KBM-7 (cell line): ENCODE data around the gene RNF111.

Experiments
- DNase-seq: peaks from one replicate; pipeline ENCODE4 v3.0.0-alpha.2; 2015
- in situ Hi-C: fragments of 300-500 bp; cut with MboI; formaldehyde crosslinking; loops from 2 replicates; pipeline ENCODE4 v1.14.3; 2020; ENCODE audit warnings: low sequenced_read_pairs, low pct_unique_long_range_greater_than_20kb, mixed read lengths

The RNF111 gene

DNA sequence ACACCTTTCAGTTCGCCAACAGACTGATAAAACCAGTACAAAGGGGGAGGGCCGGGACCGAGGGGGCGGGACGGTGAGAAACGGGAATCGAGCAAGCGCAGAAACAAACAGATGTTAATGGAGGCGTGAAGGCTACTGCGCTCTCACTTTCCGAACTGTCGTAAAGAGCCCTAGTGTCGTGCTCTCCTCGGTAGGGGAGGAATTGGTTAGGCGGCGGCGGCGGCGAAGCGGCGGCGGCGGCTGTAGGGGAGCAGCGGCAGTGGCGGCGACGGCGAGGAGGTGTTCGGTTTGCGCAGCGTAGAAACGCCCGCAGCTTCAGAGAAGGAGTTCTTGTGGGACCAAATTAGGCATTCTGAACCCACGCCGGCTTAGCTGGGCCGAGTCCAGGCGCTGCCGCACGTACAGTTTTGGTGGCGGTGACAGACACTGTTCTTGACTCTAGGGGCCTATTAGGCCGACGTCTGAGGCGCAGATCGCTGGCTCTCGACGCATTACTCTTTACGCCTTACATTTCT is at the start of gene RNF111:
TSS of gene RNF111 (plus strand) at position 173 of the 515 bp plus-strand sequence. CDS start 43,160 bp downstream, outside the sequence.
- in situ Hi-C loops, result no loop called here
- peak; percentile 94 for DNase-seq

GRCh38 chr15:58947179-58947578 is 40.3 kb upstream of the RNF111 start:
- in situ Hi-C loops, result no loop called here
- no peak for DNase-seq

DNA sequence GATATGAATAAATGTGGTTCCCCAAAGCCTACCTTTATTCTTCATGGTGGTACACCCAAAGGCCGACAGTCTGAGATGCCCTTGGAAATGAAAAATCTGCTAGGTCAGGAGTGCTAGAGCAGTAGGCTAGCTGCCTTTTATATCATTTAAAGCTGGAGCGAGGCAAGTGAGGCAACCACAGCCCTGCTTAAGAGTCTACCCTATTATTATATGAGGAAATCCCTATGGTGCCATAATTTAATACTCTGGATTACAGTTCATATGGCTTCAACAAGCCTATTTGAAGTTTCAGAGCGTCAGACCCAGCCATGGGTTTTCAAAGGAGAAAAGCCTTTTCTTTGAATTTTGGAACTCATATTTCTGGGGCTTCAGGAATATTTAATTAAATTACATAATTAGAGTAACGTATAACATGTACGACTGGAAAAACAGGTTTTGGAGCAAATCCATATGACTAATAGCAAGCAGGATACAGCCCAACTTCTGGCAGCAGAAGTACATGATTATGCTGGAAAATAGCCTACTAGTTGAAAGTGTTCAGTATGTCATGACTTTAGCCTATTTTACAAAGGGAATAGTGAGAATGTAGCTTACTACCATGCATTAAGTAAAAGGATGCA is 36.0 kb upstream of the RNF111 start:
- in situ Hi-C loops, result loop anchor here (25.0 kb wide), 1 partner anchor 536 kb away; no protein-coding TSS in a partner anchor

DNA sequence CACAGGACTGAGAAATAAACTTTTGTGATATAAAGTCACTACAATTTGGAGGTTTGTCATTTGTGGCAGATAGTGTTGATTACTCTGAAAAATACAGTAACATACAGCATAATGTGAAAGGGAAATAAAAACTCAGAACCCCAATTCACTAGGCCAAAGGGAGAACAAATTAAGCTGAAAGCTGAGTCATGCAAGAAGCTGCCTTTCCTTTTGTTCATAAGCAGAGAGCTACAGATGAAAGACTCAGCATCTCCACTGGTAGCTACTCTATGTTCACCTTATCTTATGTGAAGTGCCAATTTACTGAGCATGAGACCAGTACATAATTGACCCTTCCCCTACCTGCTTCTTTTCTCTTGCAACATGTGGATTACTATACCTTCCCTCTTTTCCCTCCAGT is 34.7 kb upstream of the RNF111 start:
- no peak for DNase-seq
- in situ Hi-C loops, result loop anchor here (25.0 kb wide), 1 partner anchor 535 kb away; no protein-coding TSS in a partner anchor

More for the DNA sequence above, 36.0 kb upstream of the RNF111 start:
- DNase-seq, result no peak

DNA sequence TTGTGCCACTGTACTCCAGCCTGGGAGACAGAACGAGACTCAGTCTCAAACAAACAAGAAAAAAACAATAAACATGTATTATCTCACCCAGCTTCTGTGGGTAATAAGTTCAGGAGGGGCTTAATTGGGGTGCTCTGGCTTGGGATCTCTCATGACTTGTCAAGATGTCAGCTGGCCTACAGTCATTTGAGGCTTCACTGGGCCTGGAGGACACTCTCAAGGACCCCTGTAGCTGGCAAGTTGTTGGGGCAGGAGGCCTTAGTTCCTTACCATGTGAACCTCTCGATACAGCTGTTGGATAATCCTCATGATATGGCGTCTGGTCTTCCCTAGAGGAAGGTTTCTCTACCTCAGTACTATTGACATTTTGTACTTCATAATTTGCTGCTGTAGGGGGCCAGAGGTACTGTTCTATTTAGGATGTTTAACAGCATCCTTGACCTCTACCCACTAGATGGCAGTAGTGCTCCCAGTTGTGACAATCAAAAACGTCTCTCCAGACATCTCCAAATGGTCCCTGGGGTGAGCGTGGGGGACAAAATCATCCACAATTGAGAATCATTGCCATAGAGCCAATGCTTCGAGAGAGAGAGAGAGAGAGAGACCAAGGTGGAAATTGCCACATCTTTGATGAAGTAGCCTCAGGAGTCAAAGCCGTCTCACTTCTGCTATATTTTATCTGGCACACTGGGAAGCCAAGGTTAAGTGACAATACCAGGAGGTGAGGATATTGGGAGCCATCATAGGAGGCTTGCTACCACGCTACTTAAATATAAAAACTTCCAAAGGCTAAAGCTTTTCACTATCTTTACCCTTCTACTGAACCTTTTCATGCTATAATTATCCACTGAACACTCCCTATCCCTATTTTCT is 30.1 kb upstream of the RNF111 start:
- DNase-seq, result peak; percentile 85
- in situ Hi-C loops, result loop anchor here (25.0 kb wide), 1 partner anchor 530 kb away; no protein-coding TSS in a partner anchor

DNA sequence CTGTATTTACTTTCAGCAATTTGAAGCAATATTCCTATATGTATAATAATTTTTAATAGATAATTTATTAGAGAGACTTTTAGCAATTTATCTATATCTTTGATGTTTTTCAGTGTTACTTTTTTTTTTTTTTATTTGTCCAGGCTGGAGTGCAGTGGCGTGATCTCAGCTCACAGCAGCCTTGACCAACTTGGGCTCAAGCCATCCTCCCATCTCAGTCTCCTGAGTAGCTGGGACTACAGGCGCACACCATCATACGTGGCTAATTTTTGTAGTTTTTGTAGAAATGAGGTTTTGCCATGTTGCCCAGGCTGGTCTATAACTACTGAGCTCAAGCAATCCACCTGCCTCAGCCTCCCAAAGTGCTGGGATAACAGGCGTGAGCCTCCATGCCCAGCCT is 28.7 kb upstream of the RNF111 start:
- DNase-seq, result no peak
- in situ Hi-C loops, result loop anchor here (25.0 kb wide), 1 partner anchor 528 kb away; no protein-coding TSS in a partner anchor

GRCh38 chr15:58962136-58962535 is 25.3 kb upstream of the RNF111 start:
- in situ Hi-C loops, result loop anchor here (25.0 kb wide), 1 partner anchor 525 kb away; no protein-coding TSS in a partner anchor
- DNase-seq, result no peak

DNA sequence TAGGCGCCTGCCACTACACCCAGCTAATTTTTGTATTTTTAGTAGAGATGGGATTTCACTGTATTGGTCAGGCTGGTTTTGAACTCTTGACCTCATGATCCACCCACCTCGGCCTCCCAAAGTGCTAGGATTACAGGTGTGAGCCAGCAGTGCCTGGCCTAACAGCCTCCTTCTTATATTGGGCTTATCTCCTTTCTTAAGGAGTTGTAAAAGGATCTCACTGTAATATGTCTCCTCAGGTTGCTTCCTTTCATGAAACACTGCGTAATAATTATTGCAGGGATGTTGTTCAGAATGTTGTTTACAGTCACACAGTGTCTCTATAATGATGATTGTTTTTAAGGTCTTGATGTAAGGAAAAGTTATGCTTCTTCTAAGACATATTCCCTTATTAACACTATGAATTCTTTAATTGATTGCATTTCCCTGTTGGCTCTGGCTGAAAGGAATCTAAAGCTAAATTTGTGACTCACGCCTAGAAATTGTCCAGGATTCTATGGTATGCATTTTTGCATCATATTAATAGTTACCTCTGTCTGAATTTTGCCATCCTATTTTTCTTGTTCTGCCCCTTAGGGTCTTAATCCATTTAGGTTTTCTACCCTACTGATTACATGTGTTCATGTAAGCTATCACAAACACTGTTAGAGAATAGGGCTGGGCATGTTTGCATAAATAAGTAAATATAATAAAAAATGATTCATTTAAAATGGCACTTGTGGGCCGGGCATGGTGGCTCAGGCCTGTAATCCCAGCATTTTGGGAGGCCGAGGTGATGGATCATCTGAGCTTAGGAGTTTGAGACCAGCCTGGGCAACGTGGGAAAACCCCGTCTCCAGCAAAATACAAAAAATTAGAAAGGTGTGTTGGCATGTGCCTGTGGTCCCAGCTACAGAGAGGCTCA is 24.5 kb upstream of the RNF111 start:
- in situ Hi-C loops, result loop anchor here (25.0 kb wide), 1 partner anchor 524 kb away; no protein-coding TSS in a partner anchor
- DNase-seq, result no peak

GRCh38 chr15:58966698-58967097 is 20.8 kb upstream of the RNF111 start:
- in situ Hi-C loops, result loop anchor here (25.0 kb wide), 1 partner anchor 521 kb away; no protein-coding TSS in a partner anchor
- DNase-seq, result no peak

- in situ Hi-C loops, result loop anchor here (25.0 kb wide), 1 partner anchor 520 kb away; no protein-coding TSS in a partner anchor
- no peak for DNase-seq
Measured at GRCh38 chr15:58967479-58967878, 20.0 kb upstream of the RNF111 start.

- no peak for DNase-seq
- in situ Hi-C loops, result no loop called here
Measured at GRCh38 chr15:58977887-58978286, 9.6 kb upstream of the RNF111 start.

DNA sequence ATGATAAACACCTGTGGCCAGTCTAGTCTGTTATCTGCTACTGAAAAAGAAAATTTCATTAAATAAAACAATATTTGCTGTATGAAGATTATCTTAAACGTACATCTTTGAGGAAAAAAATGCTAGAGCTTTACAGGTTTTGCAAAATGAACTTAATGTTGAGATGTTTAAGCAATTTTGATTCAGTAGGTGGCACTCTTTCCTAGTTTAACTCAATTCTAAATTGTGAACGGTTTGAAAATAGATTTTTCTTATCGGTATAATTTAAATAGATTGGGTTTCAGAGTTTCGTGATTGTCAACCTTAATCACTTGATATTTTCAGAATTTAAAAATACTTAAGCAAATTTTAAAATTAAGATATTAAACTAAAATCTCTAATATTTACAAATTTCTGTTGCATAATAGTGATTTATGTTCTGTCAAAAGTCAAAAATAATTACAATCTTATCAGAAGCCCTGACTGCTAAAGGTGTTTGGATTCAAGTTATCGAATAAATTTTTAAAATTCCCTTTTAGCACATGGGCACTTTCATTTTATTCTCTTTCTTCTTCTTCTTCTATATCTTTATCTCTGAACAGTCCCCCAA is 7.0 kb upstream of the RNF111 start:
- DNase-seq, result peak; percentile 49
- in situ Hi-C loops, result no loop called here

DNA sequence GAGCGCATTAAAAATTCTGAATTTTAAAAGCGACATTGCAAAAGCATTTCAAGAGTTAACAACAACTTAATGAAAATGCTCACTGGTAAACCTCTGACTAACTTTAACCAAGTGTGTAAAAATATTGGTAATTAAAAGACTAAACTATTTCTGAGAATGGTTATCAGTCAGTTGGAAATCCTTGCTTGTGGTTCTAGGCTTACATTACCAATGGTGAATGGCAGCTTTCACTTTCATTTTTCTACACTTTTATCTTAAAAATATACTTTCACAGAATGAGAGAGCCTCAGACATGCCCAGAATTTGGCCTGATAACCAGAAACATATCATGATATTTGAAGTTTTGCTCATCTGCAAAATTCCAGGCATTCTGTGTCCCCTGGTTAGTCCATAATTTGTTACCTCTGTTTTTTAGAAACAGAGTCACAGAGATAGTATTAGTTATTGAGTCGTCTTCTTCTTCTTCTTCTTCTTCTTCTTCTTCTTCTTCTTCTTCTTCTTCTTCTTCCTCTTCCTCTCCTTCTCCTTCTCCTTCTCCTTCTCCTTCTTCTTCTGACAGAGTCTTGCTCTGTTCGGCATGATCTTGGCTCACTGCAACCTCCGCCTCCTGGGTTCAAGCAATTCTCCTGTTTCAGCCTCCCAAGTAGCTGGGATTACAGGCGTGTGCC is 5.5 kb upstream of the RNF111 start:
- DNase-seq, result no peak
- in situ Hi-C loops, result no loop called here

DNA sequence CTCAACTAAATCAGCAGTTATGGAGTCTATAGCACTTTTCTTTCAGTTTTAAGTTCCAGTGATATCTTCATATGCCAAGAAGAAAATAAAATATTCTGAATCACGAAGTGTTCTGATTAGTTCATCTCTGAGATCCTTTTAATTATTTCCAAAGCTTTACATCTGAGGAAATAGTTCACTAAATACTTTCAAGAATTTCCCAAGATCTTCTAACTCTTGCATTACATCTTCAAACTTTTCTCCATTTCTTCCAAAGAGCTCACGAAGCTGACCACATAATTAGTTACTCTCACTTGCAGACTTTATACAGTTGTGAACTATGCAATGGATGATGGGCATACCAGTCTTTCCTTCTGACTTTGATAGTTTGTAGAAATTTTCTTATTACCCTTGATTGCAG is 4.2 kb upstream of the RNF111 start:
- in situ Hi-C loops, result no loop called here
- DNase-seq, result no peak

DNA sequence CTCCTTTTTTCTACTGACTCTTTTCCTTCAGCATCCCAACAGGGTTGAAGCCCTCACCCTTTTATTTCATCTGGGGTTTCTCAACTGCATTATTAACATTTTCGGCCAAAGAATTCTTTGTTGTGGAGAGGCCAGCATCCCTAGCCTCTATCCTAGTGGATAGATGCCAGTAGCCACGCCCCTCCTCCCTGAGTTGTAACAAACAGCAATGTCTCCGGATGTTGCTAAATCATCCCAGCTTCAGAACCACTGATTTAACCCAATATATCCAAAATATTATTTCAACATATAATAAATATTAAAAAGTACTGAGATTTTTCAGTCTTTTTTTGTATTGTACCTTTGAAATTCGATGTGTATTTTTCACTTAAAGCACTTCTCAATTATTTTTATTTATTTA is 2.0 kb upstream of the RNF111 start:
- in situ Hi-C loops, result no loop called here
- DNase-seq, result no peak

DNA sequence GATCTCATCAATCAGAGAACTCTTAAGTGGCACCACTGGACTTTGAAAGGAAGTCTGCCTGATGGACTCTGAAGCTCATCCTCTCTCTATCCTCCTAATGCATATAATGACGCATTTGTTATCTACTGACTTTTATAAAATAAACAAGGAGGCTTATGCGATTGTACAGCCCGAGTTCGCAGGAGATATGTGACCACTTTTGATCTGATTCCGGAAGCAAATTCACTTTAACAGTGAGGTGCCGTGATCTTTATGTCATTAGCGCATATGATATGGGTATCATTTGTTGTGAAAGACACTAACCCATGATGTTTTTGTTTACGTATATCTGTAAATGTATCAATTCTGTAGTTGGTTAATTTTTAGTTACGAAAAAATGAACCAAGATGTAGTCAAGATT is 427 bp upstream of the RNF111 start:
- in situ Hi-C loops, result no loop called here
- no peak for DNase-seq

DNA sequence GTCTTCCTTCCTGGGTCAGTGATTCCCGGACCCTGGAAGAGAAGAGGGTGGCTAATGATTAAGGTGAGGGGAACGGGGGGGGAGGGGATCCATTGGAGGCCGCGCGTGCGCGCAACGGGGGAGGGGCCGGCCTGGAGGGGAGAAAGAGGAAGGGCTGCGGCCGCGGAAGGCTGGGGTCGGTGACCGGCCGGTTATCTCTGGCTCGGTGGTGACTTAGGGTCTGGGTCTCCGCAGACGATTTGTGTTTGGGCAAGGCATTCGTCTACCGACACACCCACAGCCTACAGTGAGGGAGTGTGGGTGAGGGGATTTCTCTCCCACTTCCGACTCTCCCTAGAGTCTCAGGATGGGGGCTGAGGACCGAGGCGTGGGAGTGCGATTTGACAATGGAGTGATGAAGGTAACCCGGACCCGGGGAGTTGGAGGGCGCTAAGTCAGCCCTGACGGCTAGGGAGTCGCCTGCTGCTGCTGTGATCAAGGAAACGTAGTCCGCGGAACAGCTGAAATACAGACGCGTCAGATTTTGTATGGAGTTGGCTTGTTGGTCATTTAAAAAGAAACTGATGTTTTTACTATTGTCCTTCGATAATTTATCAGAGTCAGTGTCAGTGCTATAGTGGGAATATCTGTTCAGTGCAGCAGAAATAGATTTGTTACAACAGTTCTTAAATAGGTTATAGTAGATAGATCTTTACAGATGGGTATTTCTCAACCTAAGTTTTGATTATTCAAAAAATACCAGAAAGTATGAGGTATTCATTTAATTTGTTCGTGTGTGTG is 733 bp downstream of the RNF111 start:
- DNase-seq, result peak; percentile 87
- in situ Hi-C loops, result no loop called here
